Urothelium cell line (cell line): ENCODE data around the gene ZNF385B.

Source experiments
- DNase-seq: peaks from one replicate; pipeline ENCODE4 v3.0.0; 2011; ENCODE audit warnings: low spot score, mixed read lengths
- FAIRE-seq: peaks from 2 replicates; lab custom pipeline; 2011; peaks lifted over from hg19 to GRCh38; lab: Jason Lieb, UNC

The ZNF385B gene

DNA sequence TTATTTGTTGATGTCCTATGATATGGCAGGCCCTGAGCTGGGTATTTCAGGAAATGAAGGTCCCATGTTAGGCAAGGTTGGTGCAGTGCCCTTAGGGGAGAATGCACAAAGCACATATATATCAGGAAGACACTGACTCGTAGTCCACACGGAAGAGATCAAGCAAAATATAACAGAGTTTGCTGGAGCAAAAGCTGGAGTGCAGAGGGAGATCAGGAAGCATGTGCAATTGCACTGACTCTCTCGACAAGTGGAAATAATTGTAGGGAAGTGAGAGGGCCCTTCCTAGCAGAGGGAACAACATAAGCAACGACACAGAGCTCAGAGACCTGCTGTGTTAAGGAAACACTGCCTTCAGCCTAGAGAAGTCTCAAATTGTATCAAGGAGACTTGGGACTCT is 4.2 kb downstream of the ZNF385B start:
- FAIRE-seq: no peak
- DNase-seq: no peak

DNA sequence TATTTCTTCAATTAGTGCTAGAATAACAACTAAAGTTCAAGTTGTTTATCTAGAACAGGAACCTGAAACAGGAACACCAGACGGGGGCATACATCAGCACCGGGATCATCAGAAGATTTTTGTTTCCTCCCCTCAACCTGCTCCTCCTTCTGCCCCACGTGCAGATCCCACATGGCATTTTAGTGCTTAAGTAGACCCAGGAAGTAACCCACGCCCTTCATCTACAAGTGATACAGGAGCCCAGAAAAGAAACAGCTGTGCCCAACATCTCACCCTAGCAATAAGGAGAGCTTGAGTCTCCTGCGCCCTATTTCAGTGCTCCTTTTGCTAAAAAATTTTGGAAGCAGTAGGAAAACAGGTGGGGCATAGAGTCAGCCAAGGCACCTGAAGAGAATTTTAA is 5.2 kb downstream of the ZNF385B start:
- FAIRE-seq: no peak
- DNase-seq: no peak

DNA sequence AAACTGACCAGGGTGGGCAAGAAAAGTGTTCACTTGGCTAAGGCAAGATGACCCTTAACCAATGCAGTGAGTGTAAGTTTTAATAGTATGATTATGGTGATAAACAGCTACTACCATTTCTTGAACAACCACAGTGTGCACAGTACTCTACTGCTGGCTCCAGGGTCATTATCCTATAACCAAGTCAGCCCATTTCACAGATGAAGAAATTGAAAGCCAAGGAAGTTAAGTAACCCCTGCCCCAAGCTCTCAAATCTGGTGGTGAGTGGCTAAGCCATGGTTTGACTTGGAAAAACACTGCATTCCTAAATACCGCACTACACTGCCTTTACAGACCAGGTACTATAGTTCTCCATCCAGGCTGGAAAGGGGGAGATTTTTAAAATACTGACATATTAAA is 5.7 kb downstream of the ZNF385B start:
- FAIRE-seq (no peak), DNase-seq (no peak)

DNA sequence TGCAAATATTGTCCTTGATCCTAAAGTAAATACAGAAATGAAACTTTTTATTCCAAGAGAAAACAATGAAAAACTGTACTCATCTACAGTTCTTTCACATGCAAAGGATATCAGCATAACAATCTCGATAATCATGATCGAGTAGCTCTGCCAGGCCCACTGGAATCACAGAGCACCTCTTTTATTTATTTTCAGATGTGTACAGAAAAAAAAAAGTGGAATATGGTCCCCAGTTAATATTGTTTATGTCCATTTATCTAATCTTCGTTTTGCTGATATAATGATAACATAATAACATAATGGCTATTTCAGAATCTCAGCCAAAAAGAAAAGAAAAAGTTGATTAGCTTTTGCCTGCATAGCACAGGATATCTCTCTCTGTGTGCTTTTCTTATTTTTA is 6.5 kb downstream of the ZNF385B start:
- FAIRE-seq: no peak

DNA sequence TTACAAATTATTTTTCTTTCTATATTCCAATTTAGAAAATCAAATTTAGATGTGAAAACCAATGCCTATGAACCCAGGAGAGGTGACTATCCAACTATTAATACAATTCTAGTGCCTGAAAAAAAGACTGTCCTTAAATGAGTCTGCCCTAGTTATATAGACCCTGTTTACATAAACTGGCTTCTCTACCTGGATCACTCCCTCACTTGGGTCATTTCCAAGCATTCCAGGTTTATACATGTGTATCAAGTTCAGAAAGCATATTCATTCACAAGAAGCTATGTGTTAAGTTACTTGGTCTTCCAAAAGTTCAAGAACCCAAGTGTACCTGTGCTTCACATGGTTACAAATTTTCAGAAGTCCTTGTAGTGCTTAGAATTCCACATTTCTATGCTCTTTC is 8.3 kb downstream of the ZNF385B start:
- no peak for FAIRE-seq
- no peak for DNase-seq

More for the DNA sequence above, 6.5 kb downstream of the ZNF385B start:
- DNase-seq: no peak

DNA sequence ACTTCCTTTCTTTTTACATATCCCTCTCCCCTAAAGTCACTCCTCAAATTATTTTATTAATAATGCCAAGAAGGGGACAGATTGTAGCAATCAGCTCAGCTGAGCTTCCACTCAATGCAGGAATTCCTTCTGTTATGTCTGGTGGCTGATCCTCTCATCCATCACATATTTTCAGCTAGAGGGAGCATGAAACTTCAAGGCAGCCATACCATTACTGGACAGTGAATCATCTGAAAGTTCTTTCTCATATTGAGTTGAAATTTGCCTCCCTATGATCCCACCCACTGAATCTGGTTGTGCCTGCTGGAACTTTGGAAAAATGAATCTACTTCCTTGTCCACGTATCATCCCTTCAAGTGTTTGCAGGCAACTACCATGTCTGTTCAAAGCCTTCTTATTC is 11.2 kb downstream of the ZNF385B start:
- FAIRE-seq (no peak), DNase-seq (no peak)

DNA sequence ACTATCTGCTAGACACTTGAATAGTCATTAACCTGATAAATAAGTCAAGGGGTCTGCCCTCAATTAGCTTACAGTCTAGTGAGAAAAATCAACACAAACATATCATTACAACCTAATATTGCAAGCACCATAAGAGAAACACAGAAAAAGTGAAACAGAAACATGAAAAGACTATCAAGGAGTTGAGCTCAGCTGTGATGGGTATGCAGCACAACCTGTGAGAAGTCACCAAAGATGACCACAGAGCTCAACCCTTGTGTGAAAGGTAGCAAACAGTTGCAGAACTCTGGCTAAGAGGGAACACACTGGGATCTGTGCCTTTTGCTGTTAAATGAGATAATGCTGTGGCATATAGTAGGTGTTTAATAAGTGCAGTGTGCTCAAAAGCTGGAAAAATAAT is 11.7 kb downstream of the ZNF385B start:
- DNase-seq (no peak), FAIRE-seq (no peak)

DNA sequence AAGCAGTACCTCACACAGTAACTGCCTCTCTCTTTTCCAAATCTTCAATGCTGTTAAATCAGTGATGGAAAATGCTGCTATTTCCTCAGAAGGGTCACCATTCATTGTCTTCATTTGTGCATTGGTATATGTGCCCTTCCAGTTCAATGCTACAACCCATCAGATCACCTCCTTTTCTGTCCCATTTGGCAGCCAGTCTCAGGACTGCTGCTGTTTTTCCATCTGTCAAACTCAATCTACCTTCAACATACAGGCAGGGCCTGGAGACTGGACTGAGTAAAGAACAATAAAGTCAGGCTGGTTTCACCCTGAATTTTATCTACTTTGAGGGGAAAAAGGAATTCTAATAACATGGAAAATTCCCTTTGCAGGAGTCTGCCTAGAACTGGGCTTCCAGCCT is 17.9 kb downstream of the ZNF385B start:
- no peak for DNase-seq
- FAIRE-seq: no peak

DNA sequence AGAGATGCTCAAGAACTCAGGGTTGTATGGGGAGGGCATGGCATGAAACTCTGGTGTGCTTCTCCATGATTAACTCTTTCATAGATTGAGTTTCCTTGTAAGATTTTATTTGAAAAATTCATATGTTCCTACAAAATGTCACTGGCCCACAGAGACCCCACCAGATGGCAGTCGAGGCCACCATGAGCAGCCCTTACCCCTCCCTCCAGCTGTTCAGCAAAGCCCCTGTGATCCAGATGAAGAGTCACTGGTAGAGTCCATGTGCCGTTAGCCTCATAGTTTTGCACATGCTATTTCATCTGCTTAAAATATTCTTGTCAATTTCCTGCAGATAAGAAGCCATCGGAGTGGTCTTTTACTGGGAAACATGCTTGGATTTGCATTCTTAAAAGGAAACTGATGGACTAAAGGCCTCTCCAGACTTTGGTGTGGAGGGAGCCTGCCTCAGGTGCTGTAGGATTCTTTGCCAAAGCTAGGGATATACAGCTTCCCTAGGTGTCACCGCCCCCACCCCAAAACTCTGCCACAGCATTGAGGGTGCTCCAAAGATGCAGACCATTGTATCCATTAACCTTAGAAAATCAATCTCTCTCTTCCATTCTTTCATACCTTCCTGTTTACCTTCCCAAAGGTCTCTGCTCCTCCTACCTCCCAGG is 18.8 kb downstream of the ZNF385B start:
- peak; percentile 35 for DNase-seq
- no peak for FAIRE-seq

DNA sequence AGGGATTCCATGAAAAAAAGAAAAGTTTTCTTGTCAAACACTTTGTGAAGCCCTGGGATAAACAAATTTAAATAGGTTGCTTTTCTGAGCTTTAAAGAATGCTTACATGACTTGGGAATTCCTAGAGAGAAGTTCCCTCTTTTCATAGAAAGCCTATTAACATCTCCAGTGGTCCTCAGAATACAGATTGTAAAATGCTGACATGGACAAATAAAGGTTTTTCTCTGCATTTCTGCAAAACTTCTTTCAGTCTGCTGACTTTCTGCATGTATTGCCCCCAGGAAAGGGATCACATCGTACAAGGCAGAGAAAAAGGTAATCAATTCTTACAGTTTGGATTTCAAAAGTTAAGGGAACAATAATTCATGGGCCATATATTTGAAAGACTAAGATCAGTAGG is 20.6 kb downstream of the ZNF385B start:
- no peak for FAIRE-seq
- no peak for DNase-seq

DNA sequence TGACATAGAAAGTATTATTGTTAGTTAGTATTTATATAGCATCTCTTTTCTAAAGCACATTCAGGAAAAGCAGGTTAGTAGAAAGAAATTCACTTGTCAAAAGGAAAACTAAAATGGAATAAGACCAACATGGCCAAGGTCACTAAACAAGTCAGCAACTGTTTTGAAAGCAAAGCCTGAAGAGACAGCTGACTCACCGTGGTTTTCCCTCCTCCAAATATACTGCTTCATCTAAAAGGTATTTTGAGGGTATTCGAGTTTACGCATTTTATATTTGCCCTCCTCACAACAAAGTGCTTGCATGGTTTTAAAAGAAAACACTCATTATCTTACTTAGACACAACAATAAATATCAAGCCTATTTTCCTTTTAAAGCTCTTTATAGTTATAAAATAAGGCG is 24.0 kb downstream of the ZNF385B start:
- DNase-seq (peak; percentile 61), FAIRE-seq (no peak)

DNA sequence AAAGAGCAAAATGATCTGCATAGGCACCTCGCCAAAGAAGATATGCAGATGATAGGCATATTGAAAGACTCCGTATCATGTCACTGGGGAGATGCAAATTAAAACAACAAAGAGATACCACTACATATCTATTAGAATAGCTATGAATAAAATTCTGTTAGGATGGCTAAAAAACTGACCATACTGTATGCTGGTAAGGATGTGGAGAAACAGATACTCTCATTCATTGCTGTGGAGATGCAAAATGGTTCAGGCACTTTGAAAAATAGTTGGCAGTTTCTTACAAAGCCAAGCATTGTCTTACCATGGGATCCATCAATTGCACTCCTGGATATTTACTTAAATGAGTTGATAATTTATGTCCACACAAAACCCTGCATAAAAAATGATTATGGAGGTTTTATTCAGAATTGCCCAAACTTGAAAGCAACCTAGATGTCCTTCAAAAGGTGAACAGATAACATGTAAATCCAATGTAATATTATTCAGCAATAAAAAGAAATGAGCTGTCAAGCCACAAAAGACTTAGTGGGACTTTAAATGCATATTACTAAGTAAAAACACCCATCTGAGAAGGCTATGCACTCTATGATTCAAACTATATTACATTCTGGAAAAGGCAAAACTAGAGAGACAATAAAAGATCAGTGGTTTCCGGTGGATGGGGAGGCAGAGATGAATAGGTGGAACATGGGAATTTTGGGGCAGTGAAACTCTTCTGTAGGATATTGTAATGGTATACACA is 31.2 kb downstream of the ZNF385B start:
- FAIRE-seq (no peak), DNase-seq (no peak)

DNA sequence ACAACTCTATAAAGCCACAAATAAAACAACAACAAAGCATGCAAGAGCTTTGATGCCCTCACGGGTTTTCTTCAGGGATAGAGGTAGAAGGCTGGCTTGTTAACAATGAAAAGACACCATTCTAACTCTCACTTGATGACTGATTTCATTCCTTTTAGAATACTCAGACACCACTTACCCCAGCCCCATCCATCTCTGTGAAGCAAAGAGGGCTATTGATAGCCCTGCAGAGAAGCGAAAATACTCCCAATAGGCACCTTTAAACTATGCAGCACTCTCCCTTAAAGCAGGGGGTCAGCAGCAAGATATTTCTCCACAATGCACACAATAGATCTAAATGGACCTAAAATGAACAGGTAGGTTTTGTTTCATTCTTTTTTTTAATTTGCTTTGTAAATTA is 35.1 kb downstream of the ZNF385B start:
- FAIRE-seq (no peak), DNase-seq (no peak)

DNA sequence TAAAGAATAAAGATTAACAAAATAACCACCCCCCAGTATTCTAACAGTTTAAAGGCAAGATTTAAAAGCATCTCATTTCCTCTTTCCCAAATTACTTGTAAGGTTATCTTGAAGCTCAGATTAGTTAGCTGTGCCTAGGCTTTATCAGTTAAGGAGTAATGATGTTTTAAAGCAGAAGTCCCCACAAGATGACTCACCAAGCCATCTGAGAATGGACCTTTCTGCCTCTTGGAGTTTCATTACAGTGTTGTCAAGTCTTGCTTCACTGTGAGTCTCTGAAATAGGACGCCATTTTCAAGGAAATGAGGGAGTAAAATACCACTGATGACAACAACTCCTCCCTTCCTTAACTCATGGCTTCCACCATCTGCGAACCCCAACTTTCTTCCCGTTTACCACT is 35.9 kb downstream of the ZNF385B start:
- FAIRE-seq: no peak

DNA sequence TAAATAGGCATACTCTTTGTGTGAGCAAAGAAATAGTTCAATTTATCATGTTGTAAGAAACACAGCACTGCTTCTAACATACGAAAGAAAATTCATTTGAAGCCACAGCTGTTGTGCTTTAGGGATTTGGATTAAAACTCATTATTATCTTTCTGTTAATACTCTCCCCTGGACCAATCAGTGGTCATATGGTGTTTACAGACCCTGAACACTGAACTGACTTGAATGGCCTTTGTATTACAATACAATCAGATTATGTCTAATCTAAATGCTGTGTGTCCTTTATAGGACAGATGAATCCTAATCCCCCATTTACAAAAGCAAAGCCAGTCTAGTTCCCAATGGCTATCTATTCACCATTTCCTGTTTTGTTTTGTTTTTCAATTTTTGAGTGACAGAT is 36.5 kb downstream of the ZNF385B start:
- no peak for FAIRE-seq
- no peak for DNase-seq

More for the DNA sequence above, 35.9 kb downstream of the ZNF385B start:
- DNase-seq: no peak

DNA sequence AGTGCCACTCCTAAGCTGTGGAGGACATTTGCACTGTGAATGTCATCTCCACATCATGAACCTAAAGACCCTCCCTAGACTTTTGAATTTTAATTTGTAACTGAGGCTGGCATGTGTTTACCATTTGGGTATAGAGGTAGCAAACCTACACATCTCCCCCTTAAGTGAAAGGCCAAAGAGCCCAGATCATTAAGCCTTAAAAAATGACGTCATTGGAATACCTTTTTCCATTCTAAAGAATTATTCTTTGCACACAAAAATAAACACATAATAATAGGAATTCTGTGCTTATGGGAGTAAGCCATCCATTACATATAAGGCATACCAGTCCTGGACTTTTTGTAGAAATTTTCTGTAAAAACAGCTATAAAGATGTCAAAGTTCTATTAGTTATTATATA is 38.9 kb downstream of the ZNF385B start:
- FAIRE-seq (no peak), DNase-seq (no peak)

DNA sequence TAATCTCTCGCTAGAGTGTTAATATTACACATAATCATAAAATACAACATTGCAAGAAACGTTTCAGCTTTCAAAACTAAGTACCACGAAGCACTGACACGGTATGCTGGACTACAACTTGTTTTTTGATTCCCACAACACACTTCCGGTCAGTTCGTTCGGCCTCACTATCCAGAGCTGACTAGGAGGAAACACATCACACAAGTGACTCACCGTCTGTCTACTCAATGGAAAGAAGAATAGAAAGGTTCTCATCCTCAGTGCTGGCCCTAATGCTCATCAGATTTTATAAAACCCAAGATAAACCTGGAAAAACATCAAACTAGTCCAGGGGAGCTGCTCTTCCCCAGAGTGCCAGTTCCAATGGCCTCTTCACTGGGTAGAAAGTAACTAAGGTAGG is 42.9 kb downstream of the ZNF385B start:
- FAIRE-seq: no peak
- DNase-seq: peak; percentile 52

DNA sequence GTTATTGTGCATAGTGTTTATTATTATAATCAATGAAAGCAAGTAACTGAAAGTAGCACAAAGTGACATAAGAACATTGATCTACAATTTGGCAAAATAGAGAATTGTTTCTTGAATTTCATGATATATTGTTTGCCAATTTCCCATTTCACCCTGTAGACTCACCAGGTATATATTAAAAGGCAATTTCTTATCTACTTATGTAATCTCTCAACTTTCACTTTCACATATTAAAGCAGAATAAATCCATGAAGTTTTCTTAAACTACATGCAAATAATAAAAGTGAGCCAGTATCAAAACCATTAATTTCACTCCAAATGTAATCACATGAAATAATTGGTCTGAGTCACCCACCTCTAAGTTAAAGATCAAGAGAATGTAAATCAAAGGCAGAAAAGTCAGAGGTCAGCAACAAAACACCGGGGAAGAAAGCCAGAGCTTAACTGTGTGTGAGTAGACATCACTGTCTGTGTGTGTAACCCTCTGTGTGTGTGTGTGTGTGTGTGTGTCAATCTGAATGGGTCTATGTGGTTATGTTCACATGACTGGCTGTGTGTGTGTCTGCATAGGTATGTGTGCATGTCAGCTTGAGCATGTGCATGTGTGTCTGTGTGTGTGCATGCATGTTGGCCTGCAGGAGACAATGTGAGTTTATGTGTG is 44.1 kb downstream of the ZNF385B start:
- DNase-seq: no peak
- peak; percentile 94 for FAIRE-seq

DNA sequence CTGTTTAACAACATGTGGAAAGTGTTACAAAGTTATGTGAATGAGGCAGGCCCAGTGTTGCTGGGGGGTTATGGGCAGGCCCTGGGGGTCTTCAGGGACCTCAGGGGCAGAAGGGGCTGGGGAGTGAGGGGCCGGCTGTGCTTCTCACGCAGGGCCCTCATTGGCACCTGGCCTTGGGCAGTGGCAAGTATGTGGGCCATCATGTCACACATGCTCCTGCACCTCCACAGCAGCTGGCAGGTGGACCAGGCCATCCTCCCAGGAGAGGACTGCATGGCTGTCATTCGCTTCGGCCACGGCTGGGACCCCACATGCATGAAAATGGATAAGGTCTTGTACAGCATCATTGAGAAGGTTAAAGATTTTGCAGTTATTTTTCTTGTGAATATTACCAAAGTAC is 47.4 kb downstream of the ZNF385B start:
- FAIRE-seq (no peak), DNase-seq (no peak)

DNA sequence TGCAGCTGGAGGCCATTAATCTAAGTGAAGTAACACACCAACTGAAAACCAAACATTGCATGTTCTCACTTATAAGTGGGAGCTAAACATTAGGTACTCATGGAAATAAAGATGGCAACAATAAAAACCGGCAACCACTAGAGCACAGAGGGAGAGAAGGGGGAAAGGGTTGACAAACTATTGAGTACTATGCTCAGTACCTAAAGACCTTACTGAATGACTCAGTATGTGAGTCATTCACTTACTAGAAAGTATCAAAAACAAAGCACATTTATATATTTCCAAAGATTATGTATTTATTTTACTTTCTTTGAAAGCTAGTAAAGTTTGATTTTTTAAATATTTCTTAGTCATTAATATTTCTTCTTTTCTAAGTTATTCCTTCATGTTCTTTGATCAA is 48.9 kb downstream of the ZNF385B start:
- DNase-seq: no peak

DNA sequence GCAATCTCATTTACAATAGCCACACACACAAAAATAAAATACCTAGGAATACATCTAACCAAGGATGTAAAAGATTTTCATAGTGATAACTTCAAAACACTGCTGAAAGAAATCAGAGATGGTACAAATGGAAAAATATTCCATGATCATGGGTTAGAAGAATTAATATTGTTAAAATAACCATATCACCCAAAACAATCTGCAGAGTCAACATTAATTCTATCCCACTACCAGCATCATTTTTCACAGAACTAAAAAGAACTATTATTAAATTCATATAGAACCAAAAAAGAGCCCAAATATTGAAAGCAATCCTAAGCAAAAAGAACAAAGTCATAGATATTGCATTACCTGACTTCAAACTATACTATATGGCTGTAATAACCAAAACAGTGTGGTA is 50.4 kb downstream of the ZNF385B start:
- no peak for DNase-seq
- no peak for FAIRE-seq

More for the DNA sequence above, 48.9 kb downstream of the ZNF385B start:
- no peak for FAIRE-seq

DNA sequence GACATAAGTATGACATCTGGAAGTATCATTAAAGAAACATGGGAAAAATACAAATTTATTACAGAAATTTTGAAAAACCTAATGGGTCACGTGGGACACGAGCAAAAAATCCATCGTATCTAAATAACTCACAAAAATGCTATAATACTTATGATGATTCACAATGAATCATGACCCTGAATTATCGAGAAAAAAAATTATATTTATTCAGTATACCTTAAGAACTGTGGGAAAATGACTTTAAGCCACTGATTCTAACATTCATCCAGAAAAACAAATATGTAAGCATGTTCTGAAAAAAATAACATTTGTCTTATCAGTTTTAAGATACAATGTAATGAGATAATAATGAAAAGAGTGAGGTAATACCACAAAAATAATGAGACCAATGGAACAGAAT is 51.8 kb downstream of the ZNF385B start:
- DNase-seq: no peak
- no peak for FAIRE-seq
